GM21723 (cell line): Measurements from ENCODE around the gene TET2.
A peak's percentile ranks its signal among the peaks of the same experiment; 100 is the strongest.
"Not testable (repeated sequence)": the region's sequence is repeated elsewhere in the genome, so short reads cannot be mapped to it uniquely, and the experiment has no call there.

Source experiments
- ATAC-seq: cut with Tn5 transposase; IDR thresholded peaks from one replicate; pipeline ENCODE4 v1.9.1; 2021; ENCODE audit warnings: mild to moderate bottlenecking, moderate library complexity; ENCODE audit not compliant: unreplicated experiment

Gene TET2

GRCh38 chr4:105281124-105281415 lies 134.4 kb downstream of the TET2 start:
- ATAC-seq: no peak

GRCh38 chr4:105282489-105282888 lies 135.8 kb downstream of the TET2 start:
- ATAC-seq: no peak

GRCh38 chr4:105283501-105283900 lies 136.8 kb downstream of the TET2 start:
- ATAC-seq: no peak

- no peak for ATAC-seq
Observed at GRCh38 chr4:105288121-105288520, 141.4 kb downstream of the TET2 start.

- ATAC-seq: no peak
Observed at GRCh38 chr4:105291925-105292324, 145.2 kb downstream of the TET2 start.

GRCh38 chr4:105293360-105293759 lies 146.7 kb downstream of the TET2 start:
- ATAC-seq: no peak

GRCh38 chr4:105296672-105297071 lies 150.0 kb downstream of the TET2 start:
- ATAC-seq: no peak

GRCh38 chr4:105299027-105299426 lies 152.4 kb downstream of the TET2 start:
- not testable (repeated sequence) for ATAC-seq

- no peak for ATAC-seq
Observed at GRCh38 chr4:105304085-105304484, 157.4 kb downstream of the TET2 start.

- peak; percentile 46 for ATAC-seq
Observed at GRCh38 chr4:105305019-105305836, 158.6 kb downstream of the TET2 start.

GRCh38 chr4:105306158-105306781 lies 159.6 kb downstream of the TET2 start:
- ATAC-seq: peak; percentile 92

GRCh38 chr4:105306820-105307219 lies 160.1 kb downstream of the TET2 start:
- ATAC-seq: no peak

GRCh38 chr4:105318486-105318885 lies 171.8 kb downstream of the TET2 start:
- no peak for ATAC-seq

GRCh38 chr4:105327222-105327621 lies 180.5 kb downstream of the TET2 start:
- ATAC-seq: no peak

GRCh38 chr4:105327956-105328355 lies 181.3 kb downstream of the TET2 start:
- ATAC-seq: no peak

GRCh38 chr4:105329081-105329480 lies 182.4 kb downstream of the TET2 start:
- no peak for ATAC-seq
